ENCODE measurements around the gene AFP. TPM values are rescaled to one million over a fixed set of nuclear protein-coding genes. Genes with fewer than 3 reads are reported as not detected.

Gene AFP
- total RNA-seq, 2 donors from 2014 or later = not detected

DNA sequence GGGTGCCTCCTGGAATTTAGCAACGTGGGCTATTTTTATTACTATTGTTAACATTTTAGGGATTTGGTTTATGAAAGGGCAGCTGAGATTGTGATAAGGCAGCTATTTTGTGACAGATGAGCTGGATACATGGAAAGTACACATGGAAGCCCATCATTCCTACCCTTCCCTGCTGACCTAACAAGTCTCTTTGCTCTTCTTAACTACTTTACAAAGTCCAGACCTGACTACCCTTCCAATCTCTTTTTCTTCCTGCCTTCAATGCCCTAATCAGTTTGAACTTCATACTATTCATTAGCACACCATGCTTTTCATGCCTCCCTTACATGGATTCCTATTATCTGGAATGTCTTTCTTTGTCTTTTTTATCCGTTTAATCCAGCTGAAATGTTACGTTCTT, 9.4 kb upstream of the AFP start:
- Histone ChIP-seq H3K27me3 (no peaks in the 10 kb centered on the region), H3K4me1 (no peaks in the 10 kb centered on the region), H3K36me3 (no peaks in the 10 kb centered on the region), H3K27ac (no peak overlapping the region), H3K4me3 (no peak overlapping the region), H3K9me3 (no peaks in the 10 kb centered on the region)
- DNase-seq (ENCODE audit: low spot score) = no peak
- TF ChIP-seq, protein P1, sequence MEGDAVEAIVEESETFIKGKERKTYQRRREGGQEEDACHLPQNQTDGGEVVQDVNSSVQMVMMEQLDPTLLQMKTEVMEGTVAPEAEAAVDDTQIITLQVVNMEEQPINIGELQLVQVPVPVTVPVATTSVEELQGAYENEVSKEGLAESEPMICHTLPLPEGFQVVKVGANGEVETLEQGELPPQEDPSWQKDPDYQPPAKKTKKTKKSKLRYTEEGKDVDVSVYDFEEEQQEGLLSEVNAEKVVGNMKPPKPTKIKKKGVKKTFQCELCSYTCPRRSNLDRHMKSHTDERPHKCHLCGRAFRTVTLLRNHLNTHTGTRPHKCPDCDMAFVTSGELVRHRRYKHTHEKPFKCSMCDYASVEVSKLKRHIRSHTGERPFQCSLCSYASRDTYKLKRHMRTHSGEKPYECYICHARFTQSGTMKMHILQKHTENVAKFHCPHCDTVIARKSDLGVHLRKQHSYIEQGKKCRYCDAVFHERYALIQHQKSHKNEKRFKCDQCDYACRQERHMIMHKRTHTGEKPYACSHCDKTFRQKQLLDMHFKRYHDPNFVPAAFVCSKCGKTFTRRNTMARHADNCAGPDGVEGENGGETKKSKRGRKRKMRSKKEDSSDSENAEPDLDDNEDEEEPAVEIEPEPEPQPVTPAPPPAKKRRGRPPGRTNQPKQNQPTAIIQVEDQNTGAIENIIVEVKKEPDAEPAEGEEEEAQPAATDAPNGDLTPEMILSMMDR (IDR thresholded peaks at IDR 0.05) = no peak

DNA sequence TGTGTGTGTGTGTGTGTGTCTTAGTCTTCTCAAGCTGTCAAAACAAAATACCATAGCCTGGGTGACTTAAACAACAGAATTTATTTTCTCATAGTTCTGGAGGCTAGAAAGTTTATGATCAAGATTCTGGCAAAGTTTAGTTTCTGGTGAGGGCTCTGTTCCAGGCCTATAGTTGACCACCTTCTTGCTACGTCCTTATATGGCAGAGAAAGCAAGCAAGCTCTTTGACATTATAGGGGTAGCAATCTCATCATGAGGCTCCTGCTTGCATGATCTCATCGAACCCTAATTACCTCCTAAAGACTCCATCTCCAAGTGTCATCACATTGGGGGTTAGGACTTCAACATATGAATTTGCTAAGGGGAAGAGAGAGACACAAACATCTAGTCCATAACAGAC, 6.9 kb upstream of the AFP start:
- Histone ChIP-seq H3K9me3 (no peaks in the 10 kb centered on the region), H3K4me1 (no peaks in the 10 kb centered on the region), H3K4me3 (no peak overlapping the region), H3K36me3 (no peaks in the 10 kb centered on the region), H3K27ac (no peak overlapping the region), H3K27me3 (no peaks in the 10 kb centered on the region)
- no peak for DNase-seq (ENCODE audit: low spot score)
- TF ChIP-seq, protein P1 (IDR thresholded peaks at IDR 0.05) = no peak

DNA sequence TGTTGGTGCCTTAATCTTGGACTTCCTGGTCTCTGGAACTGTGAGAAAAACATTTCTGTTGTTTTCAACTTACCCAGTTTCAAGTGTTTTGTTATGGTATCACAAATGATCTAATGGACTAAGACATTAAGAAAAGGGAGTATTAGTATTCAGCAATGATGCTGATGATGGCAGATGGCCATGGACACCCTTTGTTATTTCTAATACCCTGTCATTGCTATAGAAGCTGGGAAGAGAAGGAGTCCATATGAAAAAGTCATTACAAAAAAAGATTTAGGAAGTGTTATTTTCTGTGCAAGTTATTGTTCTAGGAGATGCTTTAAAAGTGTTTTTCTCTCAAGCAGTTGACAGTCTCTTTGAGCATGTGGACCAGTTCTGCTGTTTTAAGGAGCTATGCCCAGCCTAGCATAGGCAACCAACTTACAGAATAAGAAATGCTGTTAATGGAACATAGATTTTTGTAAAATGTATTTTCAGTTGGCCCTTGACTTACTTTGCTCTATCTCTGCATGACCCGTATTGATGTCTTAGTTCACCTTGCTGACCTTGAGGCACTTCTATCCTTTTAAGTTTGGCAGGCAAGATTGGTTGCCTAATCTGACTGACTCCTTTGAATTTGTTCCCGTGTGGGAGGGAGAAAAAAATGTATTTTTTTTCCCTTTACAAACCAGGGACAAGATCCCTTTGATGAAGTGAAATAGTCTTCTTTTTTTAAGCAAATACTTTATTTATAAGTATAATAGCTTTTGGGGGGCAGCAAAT, 6.0 kb upstream of the AFP start:
- no peaks in the 10 kb centered on the region for H3K9me3 ChIP-seq
- H3K27me3 ChIP-seq = no peaks in the 10 kb centered on the region
- TF ChIP-seq, protein P1 (IDR thresholded peaks at IDR 0.05) = no peak
- no peak overlapping the region for H3K4me3 ChIP-seq
- no peak overlapping the region for H3K27ac ChIP-seq
- DNase-seq (ENCODE audit: low spot score) = no peak
- no peaks in the 10 kb centered on the region for H3K36me3 ChIP-seq
- H3K4me1 ChIP-seq = no peaks in the 10 kb centered on the region

DNA sequence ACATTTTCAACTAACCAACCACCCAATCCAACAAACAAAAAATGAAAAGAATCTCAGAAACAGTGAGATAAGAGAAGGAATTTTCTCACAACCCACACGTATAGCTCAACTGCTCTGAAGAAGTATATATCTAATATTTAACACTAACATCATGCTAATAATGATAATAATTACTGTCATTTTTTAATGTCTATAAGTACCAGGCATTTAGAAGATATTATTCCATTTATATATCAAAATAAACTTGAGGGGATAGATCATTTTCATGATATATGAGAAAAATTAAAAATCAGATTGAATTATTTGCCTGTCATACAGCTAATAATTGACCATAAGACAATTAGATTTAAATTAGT, 4.2 kb upstream of the AFP start:
- Histone ChIP-seq H3K4me3 (no peak overlapping the region), H3K9me3 (no peaks in the 10 kb centered on the region), H3K27me3 (no peaks in the 10 kb centered on the region), H3K27ac (no peak overlapping the region), H3K36me3 (no peaks in the 10 kb centered on the region), H3K4me1 (no peaks in the 10 kb centered on the region)
- TF ChIP-seq, protein P1 (IDR thresholded peaks at IDR 0.05) = no peak
- DNase-seq (ENCODE audit: low spot score) = no peak

DNA sequence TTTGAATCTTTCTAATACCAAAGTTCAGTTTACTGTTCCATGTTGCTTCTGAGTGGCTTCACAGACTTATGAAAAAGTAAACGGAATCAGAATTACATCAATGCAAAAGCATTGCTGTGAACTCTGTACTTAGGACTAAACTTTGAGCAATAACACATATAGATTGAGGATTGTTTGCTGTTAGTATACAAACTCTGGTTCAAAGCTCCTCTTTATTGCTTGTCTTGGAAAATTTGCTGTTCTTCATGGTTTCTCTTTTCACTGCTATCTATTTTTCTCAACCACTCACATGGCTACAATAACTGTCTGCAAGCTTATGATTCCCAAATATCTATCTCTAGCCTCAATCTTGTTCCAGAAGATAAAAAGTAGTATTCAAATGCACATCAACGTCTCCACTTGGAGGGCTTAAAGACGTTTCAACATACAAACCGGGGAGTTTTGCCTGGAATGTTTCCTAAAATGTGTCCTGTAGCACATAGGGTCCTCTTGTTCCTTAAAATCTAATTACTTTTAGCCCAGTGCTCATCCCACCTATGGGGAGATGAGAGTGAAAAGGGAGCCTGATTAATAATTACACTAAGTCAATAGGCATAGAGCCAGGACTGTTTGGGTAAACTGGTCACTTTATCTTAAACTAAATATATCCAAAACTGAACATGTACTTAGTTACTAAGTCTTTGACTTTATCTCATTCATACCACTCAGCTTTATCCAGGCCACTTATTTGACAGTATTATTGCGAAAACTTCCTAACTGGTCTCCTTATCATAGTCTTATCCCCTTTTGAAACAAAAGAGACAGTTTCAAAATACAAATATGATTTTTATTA, 3.6 kb upstream of the AFP start:
- TF ChIP-seq, protein P1 (IDR thresholded peaks at IDR 0.05) = no peak
- Histone ChIP-seq H3K36me3 (no peaks in the 10 kb centered on the region), H3K9me3 (no peaks in the 10 kb centered on the region), H3K27ac (no peak overlapping the region), H3K4me1 (no peaks in the 10 kb centered on the region), H3K4me3 (no peak overlapping the region), H3K27me3 (no peaks in the 10 kb centered on the region)
- no peak for DNase-seq (ENCODE audit: low spot score)

Measured in right atrium auricular region (tissue), 2 donors.